A204.1 (cell line): ENCODE results near the gene LDAF1.

Experiments used
- FAIRE-seq: peaks from 2 replicates; lab custom pipeline; 2012; peaks lifted over from hg19 to GRCh38; lab: Jason Lieb, UNC

Gene LDAF1

DNA sequence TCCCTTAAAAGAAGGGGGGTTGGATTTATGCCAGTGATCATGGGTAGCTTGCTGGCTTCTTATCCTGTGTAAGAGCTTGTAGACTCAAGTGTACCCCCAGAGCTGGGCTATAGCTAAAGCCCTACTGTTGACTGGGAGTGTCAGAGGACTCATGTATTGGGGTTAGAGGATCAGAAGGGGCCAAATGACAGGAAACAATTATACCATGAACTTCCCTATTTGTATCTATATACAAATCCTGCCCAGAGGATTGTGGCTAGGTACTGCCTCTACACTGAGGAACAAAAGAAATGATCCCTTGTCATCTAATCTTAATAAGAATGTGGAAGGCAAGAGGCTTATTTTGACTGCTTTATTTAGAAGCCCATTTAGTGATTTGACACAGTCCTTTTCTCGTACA, 38.6 kb downstream of the LDAF1 start:
- FAIRE-seq, result no peak

DNA sequence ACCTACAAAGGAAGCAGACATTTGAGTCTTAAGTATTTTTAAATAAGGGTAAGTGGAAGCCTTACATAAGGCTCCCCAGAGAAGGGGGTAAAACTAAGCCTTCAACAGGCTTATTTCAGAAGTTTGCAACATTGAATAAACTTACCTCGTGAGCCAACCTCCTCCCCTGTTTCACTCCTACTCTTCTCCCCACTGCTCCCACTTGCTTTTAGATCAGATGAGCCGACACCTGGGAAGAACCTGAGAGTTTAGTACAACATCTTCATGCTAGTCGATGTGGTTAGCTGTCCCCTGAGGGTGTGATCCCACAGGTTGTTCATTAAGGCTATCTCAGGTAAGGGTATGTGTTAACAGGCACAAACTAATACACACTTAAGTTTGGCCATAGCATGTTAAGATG, 39.1 kb downstream of the LDAF1 start:
- FAIRE-seq, result no peak

DNA sequence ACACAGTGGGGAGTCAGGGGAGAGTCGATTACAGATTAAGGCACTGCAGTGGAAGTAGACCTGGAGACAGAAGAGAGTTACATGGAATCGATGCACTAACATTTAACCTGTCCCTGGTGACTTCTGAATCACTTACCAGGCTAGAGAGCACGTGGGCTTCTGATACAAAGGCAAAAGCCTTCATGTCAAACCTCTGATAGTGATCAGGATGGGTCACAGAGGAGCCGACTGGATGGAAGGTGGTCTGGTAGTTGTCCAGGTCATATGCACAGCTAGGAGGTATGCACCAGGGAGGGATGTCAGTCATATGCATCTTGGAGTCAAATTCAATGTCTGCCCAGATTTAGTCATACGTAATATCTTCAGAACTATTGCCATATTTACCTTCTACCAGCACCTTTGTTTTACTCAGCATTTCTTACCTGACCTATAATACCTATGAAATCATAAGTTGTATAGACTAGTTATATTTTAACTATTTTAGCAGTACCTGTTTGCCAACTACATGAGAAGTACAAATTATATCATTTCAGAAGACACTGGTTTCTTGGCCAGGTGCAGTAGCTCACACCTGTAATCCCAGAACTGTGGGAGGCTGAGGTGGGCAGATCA, 41.2 kb downstream of the LDAF1 start:
- no peak for FAIRE-seq

DNA sequence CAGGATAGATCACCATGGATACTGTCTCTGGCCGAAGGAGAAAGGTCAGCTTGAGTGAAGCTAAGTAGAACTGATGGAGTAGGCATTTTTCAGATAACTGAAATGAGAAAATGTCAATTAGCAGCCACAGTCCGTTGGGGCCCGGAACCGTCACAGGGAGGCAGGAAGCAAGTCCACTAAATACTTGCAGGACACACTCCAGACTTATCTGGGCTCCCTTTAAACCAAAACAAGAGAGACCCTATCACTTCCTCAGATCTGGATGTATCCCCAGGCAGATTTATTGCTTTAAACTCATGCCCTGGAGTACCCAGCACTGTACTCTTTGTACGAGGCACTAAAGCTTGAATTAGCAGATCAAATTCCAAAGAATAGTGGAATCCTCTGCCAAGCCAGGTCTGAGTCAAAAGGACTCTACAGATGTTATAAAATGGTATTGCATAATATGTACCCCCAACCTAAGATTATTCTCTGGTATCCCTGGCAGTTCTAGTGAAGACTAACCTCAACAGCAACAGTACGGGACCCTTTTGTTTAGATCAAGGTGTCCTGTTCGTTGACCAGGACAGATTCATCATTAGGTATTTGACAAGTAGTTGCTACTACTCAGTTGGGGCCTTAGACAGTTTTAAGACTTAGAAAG, 44.8 kb downstream of the LDAF1 start:
- no peak for FAIRE-seq

DNA sequence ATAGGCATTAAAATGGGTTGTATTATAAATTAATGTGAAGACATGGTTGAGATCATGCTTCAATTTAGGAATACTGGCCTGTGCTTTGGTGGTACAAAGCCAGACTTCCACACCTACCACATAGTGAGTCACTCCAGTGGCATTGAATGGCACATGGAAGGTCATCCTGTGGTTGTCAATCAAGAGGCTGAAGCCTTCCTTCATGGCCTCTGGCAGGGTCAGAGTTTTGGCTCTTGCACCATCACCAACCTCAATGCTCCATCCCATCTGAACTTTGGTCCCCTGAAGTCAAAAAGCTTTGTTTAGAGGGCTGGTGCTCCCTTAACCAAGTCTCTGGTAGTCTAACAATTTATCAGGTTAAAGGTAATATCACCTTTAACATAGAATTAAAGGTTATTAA, 46.8 kb downstream of the LDAF1 start:
- no peak for FAIRE-seq

DNA sequence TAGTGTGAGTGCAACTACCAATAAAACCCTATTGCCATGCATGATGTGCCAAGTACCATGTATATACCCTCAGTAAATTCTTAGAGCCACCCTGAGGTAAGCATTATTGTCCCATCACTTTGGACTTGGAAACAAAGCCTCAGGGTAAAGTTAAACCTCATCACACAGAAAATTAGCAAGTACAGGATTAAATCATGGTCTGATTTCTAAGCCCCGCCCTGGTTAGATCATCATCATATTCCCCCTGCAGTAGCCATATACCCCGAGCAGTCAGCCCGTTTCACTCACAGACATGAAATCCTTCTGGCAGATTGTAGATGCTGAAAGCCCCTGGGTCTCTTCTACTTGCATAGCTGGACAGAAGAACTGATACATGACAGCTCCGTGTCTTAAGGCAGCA, 48.1 kb downstream of the LDAF1 start:
- no peak for FAIRE-seq

DNA sequence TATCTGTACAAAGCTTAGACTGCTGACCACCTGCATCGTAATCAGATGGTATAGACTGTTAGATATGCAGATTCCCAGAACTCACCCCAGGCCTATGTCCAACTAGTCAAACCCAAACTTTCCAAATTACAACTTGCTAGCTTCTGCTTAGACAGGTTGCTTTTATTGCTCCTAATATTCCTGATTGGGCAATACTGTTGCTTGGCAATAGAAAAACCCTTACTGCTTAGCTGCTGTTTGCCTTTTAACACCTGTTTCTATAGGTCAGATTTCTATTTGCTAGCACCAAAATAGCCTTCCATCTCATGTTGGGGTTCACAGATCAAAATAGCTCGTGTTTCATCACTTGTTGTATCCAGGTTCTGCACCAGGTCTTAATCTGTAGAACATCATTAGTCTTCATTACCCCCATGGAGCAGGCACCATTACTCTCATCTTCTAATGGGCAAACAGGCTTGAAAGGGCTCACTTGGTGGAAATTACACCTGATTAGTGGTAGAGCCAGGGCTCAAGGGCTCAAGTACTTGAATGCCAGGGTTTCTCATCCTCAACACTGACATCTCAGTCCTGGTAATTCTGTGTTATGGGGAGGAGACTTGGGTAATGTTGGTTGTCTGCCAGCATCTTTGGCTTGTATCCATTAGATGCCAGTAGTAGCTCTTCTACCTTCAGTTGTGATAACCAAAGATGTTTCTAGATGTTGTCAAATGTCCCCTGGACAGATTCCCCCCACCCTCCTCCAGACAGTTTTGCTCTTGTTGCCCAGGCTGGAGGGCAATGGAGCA, 50.2 kb downstream of the LDAF1 start:
- FAIRE-seq, result no peak

DNA sequence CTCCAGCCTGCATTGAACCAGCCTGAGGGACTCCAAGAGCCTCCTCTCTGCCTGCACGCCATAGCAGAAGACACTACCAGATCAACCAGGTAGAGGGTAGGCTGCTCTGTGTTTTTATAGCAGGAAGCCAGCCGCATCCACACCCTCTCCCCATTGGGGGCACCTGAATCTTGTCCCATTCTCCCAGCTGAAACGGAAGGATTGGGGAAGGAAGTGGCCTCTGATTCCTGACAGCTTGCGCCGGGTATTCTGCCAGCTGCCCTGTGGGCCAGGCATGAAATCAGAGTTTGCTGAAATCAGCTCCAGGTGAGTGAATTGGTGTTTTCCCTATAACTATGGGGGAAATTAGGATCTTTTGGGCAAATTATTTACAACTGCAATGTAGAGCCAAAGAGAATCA, 53.0 kb downstream of the LDAF1 start, which contains the start of gene ZP2:
ZP2 (minus strand) TSS at position 89 of the 400 bp plus-strand sequence; CDS start at position 62, 27 bp downstream.
- no peak for FAIRE-seq

DNA sequence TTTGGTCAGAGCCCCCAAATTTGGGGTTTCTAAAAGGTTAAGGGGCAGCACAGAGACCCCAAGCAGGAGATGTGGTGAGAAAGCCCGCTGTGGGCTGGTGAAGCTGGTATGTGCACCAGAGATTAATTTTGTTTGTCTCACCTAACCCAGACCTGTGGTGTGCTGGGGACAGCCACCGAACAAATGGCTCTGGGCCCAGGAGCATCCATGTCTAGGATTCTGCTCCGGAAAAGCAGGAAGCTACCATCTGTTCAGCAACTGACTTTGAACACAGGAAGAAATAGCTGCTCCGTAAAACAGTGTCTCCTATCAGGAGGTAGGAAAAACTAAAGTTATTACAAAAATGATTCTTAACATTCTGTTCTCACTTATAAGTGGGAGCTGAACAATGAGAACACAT, 55.6 kb downstream of the LDAF1 start:
- no peak for FAIRE-seq

DNA sequence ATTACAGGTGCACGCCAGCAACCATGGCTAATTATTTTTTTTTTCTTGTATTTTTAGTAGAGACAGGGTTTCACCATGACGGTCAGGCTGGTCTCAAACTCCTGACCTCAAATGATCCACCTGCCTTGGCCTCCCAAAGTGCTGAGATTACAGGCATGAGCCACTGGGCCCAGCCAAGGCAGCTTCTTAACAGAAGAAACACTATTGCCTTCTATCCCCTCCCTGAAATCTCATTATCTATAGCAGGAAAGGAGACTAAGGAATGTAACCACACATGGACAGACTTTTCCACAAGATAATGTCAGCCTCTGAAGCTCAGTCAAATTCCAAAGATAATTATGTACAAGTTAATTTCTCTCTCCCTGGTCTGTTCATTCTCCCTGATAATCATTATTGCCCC, 58.6 kb downstream of the LDAF1 start:
- no peak for FAIRE-seq

DNA sequence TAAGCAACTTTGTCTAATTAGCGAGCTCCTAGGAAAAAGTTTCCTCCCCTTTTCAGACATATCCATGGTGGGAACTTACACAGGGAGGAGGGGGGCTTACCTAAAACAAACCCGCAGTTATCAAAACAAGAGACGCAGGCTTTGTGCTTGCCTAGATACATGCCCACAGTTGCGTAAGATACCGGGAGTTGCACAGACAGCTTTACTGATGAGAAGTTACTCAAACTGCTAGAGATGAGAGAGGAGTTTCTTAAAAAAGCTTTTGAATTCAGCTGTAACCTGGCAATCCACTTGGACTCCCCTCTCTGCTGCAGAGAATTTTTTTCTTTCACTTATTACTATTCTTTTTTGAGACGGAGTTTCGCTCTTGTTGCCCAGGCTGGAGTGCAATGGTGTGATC, 59.7 kb downstream of the LDAF1 start:
- FAIRE-seq, result no peak

DNA sequence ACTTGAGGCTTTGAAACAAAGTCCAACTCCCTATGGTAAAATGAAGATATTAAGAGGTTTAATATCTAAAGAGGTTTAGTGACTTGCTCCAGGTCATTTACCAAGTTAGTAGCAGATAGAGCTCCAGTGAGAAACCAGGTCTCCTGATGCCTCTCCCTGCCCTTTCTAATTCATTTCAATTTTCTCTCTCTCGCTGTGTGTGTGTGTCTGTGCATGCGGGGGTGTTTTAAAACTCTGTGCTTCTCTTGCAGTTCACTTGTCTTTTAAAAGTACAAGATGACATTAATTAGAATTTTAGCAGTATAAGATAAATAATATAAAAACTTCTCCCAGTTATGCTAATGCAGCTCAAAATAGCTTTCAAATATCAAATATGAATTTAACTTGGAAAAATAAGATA, 61.1 kb downstream of the LDAF1 start:
- FAIRE-seq, result no peak

DNA sequence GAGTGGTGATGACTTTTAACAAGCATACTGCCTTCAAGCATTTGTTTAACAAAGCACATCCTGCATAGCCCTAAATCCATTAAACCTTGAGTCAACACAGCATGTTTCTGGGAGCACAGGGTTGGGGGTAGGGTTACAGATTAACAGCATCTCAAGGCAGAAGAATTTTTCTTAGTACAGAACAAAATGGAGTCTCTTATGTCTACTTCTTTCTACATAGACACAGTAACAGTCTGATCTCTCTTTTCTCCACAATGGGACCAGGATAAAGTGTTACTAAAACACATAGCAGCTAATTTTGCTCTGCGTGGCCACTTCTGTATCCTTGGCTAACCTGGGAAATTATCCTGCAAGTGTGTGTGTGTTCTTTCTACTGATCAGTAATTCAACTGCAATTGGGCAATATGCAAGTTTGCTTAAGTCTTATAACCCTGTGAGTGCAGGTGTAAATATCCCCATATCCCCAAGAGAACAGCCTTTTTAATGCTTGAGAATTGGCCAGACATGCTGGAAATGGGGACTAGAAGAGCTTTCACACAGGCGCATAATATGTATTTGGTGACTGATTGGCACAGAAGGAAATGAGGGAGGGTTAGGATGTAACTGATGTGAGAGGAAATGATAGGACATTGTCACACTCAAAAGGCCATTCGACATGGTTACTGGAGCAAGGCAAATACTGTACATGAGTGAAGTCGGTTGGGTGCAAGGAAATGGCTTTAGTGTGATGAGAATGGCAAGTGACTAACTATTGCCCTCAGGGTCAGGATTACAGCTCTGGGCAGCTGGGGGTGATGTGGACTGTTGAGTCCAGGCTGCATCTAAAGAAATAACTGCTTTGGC, 64.2 kb downstream of the LDAF1 start:
- FAIRE-seq, result no peak

DNA sequence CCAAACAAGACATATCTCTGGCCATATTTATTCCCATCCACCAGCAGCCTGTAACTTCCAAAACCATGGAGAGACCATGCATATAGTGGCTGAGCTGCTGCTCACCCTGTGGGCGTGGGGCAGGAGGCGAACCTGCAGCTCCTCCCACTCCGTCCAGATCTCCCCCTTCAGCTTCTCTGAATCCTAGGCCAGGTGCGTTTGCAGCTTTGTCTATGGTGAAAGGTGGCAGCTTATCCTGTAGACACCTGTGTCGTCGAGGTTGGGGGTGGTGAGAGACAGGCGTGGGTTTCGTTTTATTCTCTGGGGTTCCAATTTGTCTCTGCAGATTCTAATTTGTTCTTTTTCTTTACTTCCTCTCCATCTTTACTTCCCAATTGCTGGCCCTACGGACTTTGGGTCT, 65.3 kb downstream of the LDAF1 start:
- no peak for FAIRE-seq

DNA sequence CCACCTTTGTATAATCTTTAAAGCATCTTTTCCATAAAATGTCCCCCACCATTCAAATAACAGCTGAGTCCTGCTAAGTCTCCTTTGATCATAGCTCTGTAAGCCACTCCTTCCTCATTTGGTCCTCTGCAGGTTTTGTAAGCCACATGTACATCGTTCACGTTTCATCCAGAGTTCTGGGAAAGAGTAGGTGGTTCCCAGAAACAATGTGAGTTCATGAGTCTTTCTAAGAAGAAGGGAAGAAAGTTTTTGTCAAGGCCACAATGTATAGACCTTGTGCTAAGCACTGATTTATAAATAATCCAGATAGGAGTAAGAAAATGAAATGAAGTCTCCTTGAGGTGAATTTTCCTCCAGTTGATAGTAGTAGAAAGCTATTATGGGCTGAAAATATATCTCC, 66.3 kb downstream of the LDAF1 start:
- FAIRE-seq, result no peak

DNA sequence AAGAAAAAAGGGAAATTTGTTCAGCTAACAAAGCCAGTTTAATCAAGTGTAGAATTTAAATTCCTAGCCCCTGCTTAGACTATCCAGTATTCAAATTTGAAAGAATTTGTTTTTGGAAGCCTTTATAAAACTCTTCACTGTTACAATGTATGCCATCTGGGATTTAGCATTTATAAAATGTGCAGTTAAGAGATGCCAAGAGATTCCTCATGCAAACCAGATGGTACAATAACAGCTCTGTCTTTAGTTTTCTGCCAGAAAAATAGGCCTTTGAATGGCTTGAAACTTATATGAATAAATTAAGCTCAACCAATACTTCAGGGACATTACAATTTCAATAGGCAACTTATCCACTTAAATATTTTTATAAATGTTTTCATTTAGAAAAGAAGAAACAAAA, 68.3 kb downstream of the LDAF1 start:
- FAIRE-seq, result no peak

DNA sequence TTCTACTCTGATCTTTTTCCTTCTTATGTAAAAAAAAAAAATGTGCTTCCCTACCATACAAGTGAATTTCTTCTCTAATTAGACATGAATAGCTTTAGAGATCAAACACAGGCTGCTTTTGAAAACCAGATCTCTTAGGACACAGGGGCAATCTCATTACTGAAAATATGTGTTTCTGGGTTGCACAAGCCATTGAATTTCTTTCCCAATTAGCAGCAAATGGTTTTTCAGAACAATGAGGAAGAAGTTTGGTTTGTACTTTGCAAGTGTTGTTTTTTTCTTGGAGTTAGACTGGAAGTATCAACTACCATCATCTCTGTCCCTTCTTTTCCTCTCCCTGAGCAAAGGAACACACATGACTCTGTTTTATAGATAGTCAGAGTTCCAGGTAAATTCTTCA, 69.4 kb downstream of the LDAF1 start:
- no peak for FAIRE-seq

DNA sequence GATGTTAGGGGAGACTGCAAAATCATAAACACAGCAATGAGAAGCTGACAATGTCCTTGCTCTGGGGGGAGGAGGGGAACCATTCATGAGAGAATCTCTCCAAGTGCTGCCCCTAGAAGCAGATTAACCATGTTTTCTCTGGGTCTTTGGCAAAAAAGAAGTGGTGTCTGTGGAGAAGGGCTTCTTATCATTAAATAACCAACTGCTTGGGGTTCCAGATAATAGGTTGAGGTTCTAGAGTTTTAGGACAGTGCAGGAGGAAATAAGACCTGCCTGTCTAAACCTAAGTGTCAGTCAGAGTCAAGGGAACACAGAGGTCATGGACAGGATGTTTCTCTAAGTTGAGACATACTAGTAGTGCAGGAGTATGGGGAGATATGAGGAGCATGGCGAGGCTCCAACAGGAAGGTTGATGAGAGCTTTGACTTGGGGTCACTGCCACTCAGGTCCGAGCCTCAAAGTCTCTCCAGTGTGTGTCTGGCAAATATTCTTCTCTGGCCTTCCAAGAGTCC, 69.9 kb downstream of the LDAF1 start:
- no peak for FAIRE-seq
